NB4 (cell line): ENCODE measurements around the gene CLNS1A.

Source experiments
- POLR2A ChIP-seq: IDR thresholded peaks from 2 replicates; pipeline ENCODE4 v1.6.1; 2011; ENCODE audit warnings: mild to moderate bottlenecking; ENCODE audit not compliant: insufficient read length; ENCODE audit errors: extremely low read depth
- TF ChIP-seq, protein P1 (sequence below): IDR thresholded peaks from one replicate; pipeline ENCODE4 v1.5.1; 2012; ENCODE audit warnings: low read depth, low read length
- TF ChIP-seq, protein P2 (sequence below): IDR thresholded peaks from 2 replicates; pipeline ENCODE4 v1.6.1; 2011; ENCODE audit warnings: low read depth, low read length

DNA sequence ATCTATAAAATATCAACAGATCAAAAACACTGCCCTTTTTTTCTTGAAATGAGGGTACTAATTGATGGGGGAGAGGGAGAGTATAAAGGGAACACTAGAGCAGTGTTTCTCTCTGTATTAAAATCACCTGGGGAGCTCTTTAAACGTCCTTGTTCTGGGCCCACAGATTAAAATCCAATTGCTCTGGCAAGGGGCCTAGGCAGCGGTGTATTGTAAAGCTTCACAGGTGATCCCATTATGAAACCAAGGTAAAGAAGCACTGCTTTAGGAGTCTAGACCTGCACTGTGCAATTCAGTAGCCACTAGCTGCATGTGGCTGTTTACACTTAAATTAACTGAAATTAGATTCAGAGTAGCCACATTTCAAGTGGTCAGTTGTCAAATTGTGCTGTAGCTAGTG lies 44.9 kb downstream of the CLNS1A start:
- TF ChIP-seq, protein P1, sequence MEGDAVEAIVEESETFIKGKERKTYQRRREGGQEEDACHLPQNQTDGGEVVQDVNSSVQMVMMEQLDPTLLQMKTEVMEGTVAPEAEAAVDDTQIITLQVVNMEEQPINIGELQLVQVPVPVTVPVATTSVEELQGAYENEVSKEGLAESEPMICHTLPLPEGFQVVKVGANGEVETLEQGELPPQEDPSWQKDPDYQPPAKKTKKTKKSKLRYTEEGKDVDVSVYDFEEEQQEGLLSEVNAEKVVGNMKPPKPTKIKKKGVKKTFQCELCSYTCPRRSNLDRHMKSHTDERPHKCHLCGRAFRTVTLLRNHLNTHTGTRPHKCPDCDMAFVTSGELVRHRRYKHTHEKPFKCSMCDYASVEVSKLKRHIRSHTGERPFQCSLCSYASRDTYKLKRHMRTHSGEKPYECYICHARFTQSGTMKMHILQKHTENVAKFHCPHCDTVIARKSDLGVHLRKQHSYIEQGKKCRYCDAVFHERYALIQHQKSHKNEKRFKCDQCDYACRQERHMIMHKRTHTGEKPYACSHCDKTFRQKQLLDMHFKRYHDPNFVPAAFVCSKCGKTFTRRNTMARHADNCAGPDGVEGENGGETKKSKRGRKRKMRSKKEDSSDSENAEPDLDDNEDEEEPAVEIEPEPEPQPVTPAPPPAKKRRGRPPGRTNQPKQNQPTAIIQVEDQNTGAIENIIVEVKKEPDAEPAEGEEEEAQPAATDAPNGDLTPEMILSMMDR, result no peak
- TF ChIP-seq POLR2A, result no peak
- TF ChIP-seq, protein P2, sequence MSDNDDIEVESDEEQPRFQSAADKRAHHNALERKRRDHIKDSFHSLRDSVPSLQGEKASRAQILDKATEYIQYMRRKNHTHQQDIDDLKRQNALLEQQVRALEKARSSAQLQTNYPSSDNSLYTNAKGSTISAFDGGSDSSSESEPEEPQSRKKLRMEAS, result no peak
